Mesodermal cell (in vitro differentiated cells): ENCODE results near the gene ABCC1.
"Not testable (repeated sequence)": the region's sequence is repeated elsewhere in the genome, so short reads cannot be mapped to it uniquely, and the experiment has no call there.

Experiments
- H3K27ac ChIP-seq: 2 replicates; pipeline ENCODE4 v1.7.0; 2013; ENCODE audit warnings: mild to moderate bottlenecking, low read depth, low read length, moderate library complexity; ENCODE audit not compliant: severe bottlenecking
- H3K36me3 ChIP-seq: 2 replicates; pipeline ENCODE4 v1.7.1; 2013; ENCODE audit warnings: mild to moderate bottlenecking, low read length, moderate library complexity; ENCODE audit not compliant: control insufficient read depth, insufficient read depth
- H3K4me1 ChIP-seq: one replicate; pipeline ENCODE4 v1.7.1; 2013; ENCODE audit warnings: mild to moderate bottlenecking, low read length; ENCODE audit not compliant: insufficient read depth, control insufficient read depth, poor library complexity, severe bottlenecking
- H3K4me3 ChIP-seq: 2 replicates; pipeline ENCODE4 v1.7.0; 2013; ENCODE audit warnings: low read length, control low read depth, mild to moderate bottlenecking; ENCODE audit not compliant: insufficient read depth, poor library complexity, severe bottlenecking; ENCODE audit errors: extremely low read depth
- H3K9me3 ChIP-seq: 2 replicates; pipeline ENCODE4 v1.7.1; 2013; ENCODE audit warnings: mild to moderate bottlenecking, low read length, moderate library complexity; ENCODE audit not compliant: control insufficient read depth
- WGBS, 2 experiments: methylation state at CpG; one replicate each; pipeline ENCODE4 v1.1.5; 2013; ENCODE audit warnings: missing lambda C conversion rate in 2 of 2; ENCODE audit not compliant: insufficient coverage in 2 of 2; 5-methylcytosine and 5-hydroxymethylcytosine counted together

ABCC1 gene

DNA sequence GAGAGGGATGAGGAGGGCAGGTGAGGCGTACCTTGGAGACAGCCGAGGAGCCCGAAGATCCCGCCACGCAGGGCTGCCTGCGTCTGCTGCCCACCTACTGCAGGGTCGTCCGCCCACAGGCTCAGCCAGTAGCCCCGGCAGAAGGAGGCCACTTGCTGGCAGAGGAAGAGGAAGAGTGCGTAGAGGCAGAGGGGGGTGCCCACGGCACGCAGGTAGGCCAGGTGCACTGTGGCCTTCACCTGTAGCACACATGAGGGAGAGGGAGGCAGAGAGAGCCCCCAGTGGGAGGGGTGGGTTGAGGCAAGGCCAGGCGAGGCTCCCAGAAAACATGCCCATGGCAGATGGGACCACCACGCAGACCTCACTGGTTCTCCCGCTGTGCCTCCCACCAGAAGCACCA, 220.2 kb downstream of the ABCC1 start:
- no peaks in the 10 kb centered on the region for H3K36me3 ChIP-seq
- H3K9me3 ChIP-seq, result no peaks in the 10 kb centered on the region
- no peaks in the 10 kb centered on the region for H3K4me1 ChIP-seq
- H3K4me3 ChIP-seq, result no peak overlapping the region
- no peak overlapping the region for H3K27ac ChIP-seq
- WGBS, 2 experiments, result 94 to 97% methylated on average over 9 to 13 of the region's 15 CpGs

DNA sequence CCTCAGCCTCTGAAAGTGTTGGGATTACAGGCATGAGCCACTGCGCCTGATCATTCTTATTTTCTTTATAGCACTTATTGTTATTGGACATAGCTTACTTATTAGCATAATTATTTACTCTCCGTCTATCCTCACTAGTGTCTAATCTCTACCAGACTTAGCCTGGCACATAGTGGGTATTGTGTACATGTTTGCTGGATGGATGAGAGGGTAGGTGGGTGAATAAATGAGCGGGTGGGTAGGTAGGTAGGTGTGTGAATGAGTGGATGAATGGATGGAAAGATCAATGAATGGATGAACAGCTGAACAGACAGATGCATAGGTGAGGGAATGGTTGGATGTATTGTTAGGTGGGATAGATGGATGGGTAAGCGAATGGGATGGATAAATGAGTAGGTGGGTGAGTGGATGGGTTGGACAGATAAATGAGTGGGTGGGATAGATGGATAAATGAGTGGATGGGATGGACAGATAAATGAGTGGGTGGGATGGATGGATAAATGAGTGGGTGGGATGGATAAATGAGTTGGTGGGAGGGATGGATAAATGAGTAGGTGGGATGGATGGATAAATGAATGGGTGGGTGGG, 222.0 kb downstream of the ABCC1 start:
- 73 to 83% methylated on average over 2 of the region's 4 CpGs for WGBS, 2 experiments
- H3K9me3 ChIP-seq, result no peaks in the 10 kb centered on the region
- no peak overlapping the region for H3K27ac ChIP-seq
- no peaks in the 10 kb centered on the region for H3K4me1 ChIP-seq
- H3K36me3 ChIP-seq, result no peaks in the 10 kb centered on the region
- no peak overlapping the region for H3K4me3 ChIP-seq

DNA sequence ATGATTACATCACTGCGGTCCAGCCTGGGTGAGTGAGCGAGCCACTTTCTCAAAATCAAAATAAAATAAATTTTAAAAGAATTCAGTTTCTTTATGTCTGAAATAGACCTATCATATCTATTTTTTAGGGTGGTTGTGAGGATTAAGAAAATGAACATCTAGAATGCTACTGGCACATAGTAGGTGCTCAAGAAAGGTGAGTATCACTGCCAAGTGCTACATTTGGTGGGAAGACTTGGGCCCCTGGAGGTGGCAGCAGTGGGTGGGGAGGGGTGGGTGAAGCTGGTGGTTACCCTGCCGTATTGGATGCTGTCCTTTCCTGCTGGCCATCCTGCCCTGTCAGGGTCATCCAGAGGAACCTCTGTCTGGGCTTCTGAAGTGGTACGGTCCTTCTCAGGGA, 223.6 kb downstream of the ABCC1 start:
- Histone ChIP-seq H3K4me3 (no peak overlapping the region), H3K9me3 (no peaks in the 10 kb centered on the region), H3K4me1 (no peaks in the 10 kb centered on the region), H3K27ac (no peak overlapping the region), H3K36me3 (no peaks in the 10 kb centered on the region)
- 90 to 93% methylated on average over 1 to 2 of the region's 4 CpGs for WGBS, 2 experiments

DNA sequence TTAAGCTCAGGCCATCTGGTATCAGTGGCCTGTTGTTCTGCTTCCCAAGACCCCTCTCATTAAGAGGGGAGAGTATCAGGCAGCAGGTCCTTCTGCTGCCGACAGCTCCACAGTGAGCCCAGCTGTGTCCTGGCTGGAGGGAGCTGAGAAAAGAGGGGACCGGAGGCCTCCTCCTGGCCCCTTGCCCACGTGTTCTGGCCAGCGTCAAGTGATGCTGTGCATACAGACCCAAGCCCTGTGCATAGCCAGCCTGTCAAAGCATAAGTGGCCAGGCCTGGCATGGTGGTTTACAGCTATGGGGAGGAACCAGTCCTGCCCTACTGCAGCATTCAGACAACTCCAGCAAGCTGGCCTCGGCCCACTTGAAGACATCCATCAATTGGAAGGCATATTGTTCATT, 225.9 kb downstream of the ABCC1 start:
- no peak overlapping the region for H3K4me3 ChIP-seq
- 82 to 85% methylated on average over 1 to 4 of the region's 5 CpGs for WGBS, 2 experiments
- no peaks in the 10 kb centered on the region for H3K9me3 ChIP-seq
- peaks cover 2% of the 10 kb centered on the region for H3K36me3 ChIP-seq
- H3K4me1 ChIP-seq, result no peaks in the 10 kb centered on the region
- H3K27ac ChIP-seq, result no peak overlapping the region

DNA sequence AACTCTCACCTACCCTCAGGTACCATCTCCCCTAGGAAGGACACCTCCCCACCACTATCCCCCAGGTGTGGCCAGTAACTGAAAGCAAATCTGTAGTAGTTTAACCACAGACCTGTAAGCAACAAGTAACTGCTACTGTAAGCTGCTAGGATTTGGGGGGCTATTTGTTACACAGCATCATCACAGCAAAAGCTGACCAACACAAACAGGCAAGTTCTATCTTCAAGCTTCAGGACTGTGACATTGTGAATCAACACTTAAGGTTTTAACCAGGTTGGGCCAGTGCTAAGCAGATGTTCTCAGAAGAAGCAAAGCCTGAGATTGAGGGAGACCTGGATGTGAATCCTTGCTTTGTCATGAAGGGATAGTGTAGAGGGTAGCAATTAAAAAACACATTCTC, 226.9 kb downstream of the ABCC1 start:
- Histone ChIP-seq H3K27ac (no peak overlapping the region), H3K36me3 (peaks cover 2% of the 10 kb centered on the region), H3K4me1 (no peaks in the 10 kb centered on the region), H3K9me3 (no peaks in the 10 kb centered on the region), H3K4me3 (no peak overlapping the region)

DNA sequence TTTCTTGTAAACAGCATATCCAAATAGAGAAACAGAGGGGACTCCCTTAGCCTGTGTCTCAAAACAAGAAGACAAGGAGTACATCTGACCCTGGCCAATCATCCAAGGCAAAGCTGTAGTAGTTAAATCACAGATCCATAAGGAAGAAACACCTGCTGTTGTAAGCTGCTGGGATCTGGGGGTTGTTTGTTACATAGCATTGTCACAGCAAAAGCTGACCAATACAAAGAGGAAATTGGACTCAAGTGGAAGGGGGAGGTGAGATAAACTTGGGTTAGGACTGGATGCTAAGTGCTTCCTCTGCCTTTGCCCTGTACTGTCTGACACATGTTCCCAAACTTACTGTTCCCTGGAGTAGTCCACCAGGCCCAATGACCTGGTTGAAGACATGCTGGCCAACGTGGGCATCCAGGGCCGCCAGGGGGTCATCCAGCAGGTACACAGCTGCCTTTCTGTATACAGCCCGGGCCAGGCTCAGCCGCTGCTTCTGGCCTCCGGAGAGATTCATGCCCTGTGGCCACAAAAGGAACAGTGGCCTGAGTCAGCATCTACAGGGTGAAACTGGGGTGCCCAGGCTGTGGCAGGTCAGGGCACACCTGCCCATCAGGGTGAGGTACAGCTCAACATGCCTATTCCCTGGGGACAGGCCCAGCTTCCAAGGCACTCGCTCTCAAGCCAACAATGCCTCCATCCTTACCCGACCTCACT, 229.2 kb downstream of the ABCC1 start:
- 92 to 100% methylated on average over 7 of the region's 7 CpGs for WGBS, 2 experiments
- no peaks in the 10 kb centered on the region for H3K4me1 ChIP-seq
- H3K36me3 ChIP-seq, result peaks cover 2% of the 10 kb centered on the region
- no peak overlapping the region for H3K4me3 ChIP-seq
- H3K9me3 ChIP-seq, result no peaks in the 10 kb centered on the region
- H3K27ac ChIP-seq, result no peak overlapping the region

DNA sequence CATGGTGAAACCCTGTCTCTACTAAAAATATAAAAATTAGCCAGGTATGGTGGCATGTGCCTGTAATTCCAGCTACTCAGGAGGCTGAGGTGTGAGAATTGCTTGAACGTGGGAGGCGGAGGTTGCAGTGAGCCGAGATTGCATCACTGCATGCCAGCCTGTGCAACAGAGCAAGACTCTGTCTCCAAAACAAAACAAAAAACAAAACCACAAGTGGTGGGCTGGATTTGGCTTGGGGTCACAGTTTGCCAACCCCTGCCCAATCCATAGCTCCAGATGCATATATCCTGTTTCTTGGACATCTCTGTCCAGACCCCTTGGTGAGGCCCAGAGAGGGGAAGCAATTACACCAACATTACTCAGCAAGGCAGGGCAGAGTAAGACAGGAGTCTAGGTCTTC, 232.3 kb downstream of the ABCC1 start:
- H3K9me3 ChIP-seq, H3K27ac ChIP-seq, H3K4me1 ChIP-seq, H3K4me3 ChIP-seq, H3K36me3 ChIP-seq: not testable (repeated sequence)
- WGBS, 2 experiments, result no CpG with 5 or more reads among the region's 3 CpGs

DNA sequence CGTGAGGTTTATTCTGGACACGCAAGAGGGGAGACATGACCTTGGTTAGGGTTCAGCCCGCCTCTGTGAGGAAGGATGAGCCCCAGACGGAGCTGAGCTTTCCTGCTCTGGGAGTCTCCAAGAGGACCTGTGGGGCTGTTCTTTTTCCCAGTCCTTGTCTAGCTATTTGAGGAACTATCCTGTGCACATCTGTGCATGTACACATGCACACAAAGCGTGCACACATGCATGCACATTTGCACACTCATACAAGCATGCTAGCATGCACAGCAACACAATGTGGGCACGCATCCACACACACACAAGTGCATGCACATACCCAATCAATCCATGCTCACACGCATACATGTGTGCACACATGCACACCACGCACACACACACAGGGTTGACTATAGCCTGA, 233.5 kb downstream of the ABCC1 start:
- H3K27ac ChIP-seq, result no peak overlapping the region
- no peaks in the 10 kb centered on the region for H3K4me1 ChIP-seq
- no peak overlapping the region for H3K4me3 ChIP-seq
- WGBS, 2 experiments, result 79 to 86% methylated on average over 6 to 7 of the region's 8 CpGs
- no peaks in the 10 kb centered on the region for H3K9me3 ChIP-seq
- H3K36me3 ChIP-seq, result peaks cover 2% of the 10 kb centered on the region

DNA sequence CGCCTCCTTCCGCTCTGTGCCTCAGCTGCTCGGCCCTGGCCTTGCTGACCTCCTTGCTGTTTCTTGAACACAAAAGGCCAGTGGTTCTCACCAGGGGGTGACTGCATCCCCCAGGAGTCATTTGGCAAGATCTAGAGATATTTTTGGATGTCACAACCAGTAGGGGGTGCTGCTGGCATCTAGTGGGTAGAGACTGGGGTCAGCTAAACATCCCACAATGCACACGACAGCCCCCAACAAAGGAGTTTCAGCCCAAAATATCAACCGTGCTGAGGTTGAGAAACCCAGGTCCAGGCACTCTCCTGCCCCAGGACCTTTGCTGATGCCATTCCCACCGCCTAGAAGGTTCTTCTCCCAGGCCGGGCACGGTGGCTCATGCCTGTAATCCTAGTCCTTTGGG, 234.1 kb downstream of the ABCC1 start:
- Histone ChIP-seq H3K9me3 (no peaks in the 10 kb centered on the region), H3K36me3 (peaks cover 2% of the 10 kb centered on the region), H3K27ac (no peak overlapping the region), H3K4me1 (no peaks in the 10 kb centered on the region), H3K4me3 (no peak overlapping the region)
- 83 to 88% methylated on average over 6 to 8 of the region's 8 CpGs for WGBS, 2 experiments

DNA sequence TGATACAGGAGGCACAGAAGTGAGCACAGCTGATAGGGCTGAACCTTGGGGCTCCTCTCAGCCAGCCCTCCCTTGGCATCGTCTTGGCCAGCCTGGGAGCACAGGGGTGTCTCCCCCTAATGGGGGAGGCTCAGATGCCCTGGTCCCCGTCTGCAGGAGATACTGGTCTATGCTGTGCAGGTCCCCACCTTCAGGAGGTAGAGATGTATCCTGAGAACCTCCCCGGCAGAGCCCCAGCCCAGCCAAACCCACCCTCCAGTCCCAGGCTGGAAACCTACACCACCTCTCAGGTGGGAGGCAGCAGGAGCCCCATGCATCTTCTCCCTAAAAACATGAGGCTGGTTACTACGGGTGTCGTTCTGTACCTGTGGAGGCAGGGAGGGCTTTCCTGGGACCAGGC, 235.2 kb downstream of the ABCC1 start:
- WGBS, 2 experiments, result 64 to 85% methylated on average over 3 to 5 of the region's 5 CpGs
- H3K36me3 ChIP-seq, result no peaks in the 10 kb centered on the region
- no peak overlapping the region for H3K4me3 ChIP-seq
- H3K27ac ChIP-seq, result no peak overlapping the region
- no peaks in the 10 kb centered on the region for H3K4me1 ChIP-seq
- no peaks in the 10 kb centered on the region for H3K9me3 ChIP-seq

DNA sequence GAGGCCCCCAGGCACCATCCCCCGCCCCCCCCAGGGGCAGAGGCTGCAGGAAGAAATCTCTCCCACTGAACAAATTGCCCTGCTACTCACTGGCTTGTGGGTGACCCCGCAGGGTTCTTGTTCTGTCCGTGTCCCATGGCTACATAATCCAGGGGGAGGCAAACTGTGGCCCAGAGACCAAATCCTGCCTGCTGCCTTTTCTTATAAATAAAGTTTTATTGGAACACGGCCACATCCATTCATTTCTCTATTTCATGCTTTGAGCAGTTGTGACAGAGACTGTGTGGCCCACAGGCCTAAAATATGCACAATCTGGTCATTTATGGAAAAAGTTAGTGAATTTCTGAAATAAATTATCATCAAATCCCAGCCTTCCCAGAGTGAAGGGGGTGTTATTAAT, 235.7 kb downstream of the ABCC1 start:
- Histone ChIP-seq H3K27ac (no peak overlapping the region), H3K4me3 (no peak overlapping the region), H3K4me1 (no peaks in the 10 kb centered on the region), H3K9me3 (no peaks in the 10 kb centered on the region), H3K36me3 (no peaks in the 10 kb centered on the region)
- 58 to 75% methylated on average over 2 to 3 of the region's 4 CpGs for WGBS, 2 experiments
